ENCODE measurements around the gene SAA1. TPM values are rescaled to one million over a fixed set of nuclear protein-coding genes. Genes with fewer than 3 reads are reported as not detected.

The SAA1 gene
- total RNA-seq, 4 donors from 2014 or later: 16.8 to 44.3 (median 32.7) TPM

DNA sequence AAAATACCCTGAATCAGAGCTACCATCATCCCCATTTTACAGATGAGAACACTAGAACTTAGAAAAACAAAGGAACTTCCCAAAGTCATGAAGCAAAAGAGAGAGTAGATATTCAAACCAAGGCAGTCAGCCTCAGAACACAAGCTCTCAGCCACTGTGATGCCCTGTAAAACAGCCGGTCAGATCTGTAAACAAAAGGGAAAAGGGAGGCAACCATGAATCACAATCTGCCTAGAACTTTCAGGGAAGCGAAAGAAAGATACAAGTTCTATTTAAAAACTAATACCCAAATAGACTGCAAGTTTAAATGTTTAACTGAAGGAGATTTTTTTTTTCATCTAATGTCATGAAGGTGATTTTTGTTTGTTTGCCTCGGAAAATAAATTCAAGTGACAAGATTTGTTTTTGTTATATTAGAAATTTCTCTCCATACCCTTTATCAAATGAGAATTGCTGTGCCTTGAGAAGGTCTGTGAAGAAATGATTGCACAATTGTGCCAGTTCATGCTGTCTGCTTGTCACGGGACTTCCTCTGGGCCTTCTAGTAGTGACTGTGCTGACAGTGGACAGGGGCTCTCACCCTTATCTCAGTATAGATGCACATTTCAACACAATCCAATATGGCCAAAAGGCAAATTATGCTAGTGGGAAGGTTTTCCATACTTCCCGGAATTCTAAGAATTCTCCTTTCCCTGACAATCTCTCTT lies 11.7 kb downstream of the SAA1 start:
- TF ChIP-seq, protein P1, sequence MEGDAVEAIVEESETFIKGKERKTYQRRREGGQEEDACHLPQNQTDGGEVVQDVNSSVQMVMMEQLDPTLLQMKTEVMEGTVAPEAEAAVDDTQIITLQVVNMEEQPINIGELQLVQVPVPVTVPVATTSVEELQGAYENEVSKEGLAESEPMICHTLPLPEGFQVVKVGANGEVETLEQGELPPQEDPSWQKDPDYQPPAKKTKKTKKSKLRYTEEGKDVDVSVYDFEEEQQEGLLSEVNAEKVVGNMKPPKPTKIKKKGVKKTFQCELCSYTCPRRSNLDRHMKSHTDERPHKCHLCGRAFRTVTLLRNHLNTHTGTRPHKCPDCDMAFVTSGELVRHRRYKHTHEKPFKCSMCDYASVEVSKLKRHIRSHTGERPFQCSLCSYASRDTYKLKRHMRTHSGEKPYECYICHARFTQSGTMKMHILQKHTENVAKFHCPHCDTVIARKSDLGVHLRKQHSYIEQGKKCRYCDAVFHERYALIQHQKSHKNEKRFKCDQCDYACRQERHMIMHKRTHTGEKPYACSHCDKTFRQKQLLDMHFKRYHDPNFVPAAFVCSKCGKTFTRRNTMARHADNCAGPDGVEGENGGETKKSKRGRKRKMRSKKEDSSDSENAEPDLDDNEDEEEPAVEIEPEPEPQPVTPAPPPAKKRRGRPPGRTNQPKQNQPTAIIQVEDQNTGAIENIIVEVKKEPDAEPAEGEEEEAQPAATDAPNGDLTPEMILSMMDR (IDR thresholded peaks at IDR 0.05): no peak
- TF ChIP-seq POLR2A (IDR thresholded peaks at IDR 0.05): no peak
- peak in 1 of 2 donors; percentile 37 for DNase-seq (ENCODE audit: low spot score in 2 of 2)
- intact Hi-C loops (cut with DNase I; ENCODE audit: low total_unique reads): no loop called here
- WGBS, 2 donors: 85 to 87% methylated on average over 5 of the region's 5 CpGs
- H3K4me3 ChIP-seq (ENCODE audit: low read depth, poor library complexity, severe bottlenecking): no peak overlapping the region

DNA sequence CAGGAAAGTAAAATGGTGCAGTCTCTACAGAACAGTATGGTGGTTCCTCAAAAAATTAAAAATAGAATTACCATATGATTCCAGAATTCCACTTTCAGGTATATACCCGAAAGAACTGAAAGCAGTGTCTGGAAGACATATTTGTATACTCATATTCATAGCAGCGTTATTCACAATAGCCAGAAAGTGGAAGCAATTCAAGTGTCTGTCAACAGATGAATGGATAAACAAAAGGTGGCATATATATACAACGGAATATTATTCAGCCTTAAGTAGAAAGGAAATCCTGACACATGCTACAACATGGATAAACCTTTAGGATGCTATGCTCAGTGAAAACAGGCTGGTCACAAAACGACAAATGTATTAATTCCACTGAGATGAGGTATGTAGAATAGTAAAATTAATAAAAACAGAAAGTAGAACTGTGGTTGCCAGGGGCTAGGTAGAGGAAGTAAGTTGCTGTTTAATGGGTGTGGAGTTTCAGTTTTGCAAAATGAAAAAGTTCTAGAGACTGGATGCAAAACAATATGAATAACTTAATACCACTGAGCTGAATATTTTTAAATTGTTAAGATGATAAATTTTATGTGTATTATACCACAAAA lies 14.5 kb downstream of the SAA1 start:
- no peak for DNase-seq (ENCODE audit: low spot score in 2 of 2)
- WGBS, 2 donors: 73 to 77% methylated on average over 4 of the region's 4 CpGs
- no peak overlapping the region for H3K4me3 ChIP-seq (ENCODE audit: low read depth, poor library complexity, severe bottlenecking)
- intact Hi-C loops (cut with DNase I; ENCODE audit: low total_unique reads): no loop called here
- no peak for TF ChIP-seq POLR2A (IDR thresholded peaks at IDR 0.05)
- TF ChIP-seq, protein P1 (IDR thresholded peaks at IDR 0.05): no peak

DNA sequence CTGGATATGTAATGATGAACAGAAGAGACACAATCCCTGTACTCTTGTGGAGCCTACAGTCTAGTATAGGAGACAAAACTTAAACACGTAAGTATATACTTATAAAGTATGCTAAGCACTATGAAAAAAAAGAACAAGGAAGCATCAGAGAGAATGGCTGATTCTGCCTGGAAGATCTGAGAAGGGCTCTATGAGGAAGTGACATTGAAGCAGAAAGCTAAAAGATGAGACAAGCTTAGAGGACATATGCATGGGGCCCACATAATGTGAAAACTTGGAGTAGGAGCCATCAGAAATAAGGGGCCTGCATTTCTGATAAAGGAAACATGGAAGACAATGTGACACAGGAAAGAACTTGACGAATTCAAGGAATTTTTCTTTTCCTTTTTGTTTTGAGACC lies 16.6 kb downstream of the SAA1 start:
- no peak for DNase-seq (ENCODE audit: low spot score in 2 of 2)
- no peak overlapping the region for H3K4me3 ChIP-seq (ENCODE audit: low read depth, poor library complexity, severe bottlenecking)
- TF ChIP-seq, protein P1 (IDR thresholded peaks at IDR 0.05): no peak
- TF ChIP-seq POLR2A (IDR thresholded peaks at IDR 0.05): no peak
- intact Hi-C loops (cut with DNase I; ENCODE audit: low total_unique reads): no loop called here
- WGBS, 2 donors: 91 to 95% methylated on average over 2 of the region's 2 CpGs

DNA sequence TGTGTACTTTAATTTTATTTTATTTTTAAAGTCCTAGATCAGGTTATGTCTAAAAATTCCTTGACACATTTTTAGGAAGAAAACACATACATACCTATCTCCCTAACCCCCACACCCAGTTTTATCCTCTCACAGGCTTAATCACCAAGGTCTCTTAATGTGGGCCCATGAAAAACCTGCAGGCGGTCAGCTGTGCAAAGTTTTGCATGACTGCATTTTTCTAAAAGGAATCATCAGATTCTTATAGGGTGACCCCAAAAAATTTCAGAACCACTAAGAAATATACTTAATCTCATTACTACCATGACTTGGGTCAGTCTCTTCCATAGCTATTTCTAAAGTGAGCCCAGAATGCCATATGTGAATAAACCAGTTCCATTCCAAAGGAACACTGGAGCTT lies 19.8 kb downstream of the SAA1 start:
- no peak for DNase-seq (ENCODE audit: low spot score in 2 of 2)
- intact Hi-C loops (cut with DNase I; ENCODE audit: low total_unique reads): no loop called here
- TF ChIP-seq, protein P1 (IDR thresholded peaks at IDR 0.05): no peak
- no peak for TF ChIP-seq POLR2A (IDR thresholded peaks at IDR 0.05)
- H3K4me3 ChIP-seq (ENCODE audit: low read depth, poor library complexity, severe bottlenecking): no peak overlapping the region
- 97 to 100% methylated on average over 1 of the region's 1 CpG for WGBS, 2 donors

DNA sequence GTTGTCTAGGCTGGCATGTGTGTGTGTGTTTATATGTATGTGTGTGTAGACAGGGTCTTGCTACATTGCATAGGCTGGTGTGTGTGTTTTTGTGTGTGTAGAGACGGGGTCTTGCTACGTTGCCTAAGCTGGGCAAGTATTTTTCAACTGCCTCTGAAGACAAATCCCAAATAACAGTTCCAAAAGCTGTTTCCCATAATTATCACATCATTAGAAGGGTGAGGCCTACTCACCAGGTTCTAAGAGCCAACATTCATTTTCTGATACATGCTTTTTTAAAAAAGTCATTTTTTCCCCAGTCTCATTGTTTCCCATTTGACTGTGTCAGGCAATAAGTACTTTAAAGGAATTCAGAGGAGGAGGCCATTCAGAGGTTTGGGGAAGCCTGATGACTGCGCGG lies 22.8 kb downstream of the SAA1 start:
- 93 to 96% methylated on average over 4 of the region's 4 CpGs for WGBS, 2 donors
- intact Hi-C loops (cut with DNase I; ENCODE audit: low total_unique reads): no loop called here
- TF ChIP-seq, protein P1 (IDR thresholded peaks at IDR 0.05): no peak
- TF ChIP-seq POLR2A (IDR thresholded peaks at IDR 0.05): no peak
- no peak overlapping the region for H3K4me3 ChIP-seq (ENCODE audit: low read depth, poor library complexity, severe bottlenecking)
- DNase-seq (ENCODE audit: low spot score in 2 of 2): no peak
